Stromal cell of bone marrow (primary cell): ENCODE results near the gene DNER.
"Not testable (repeated sequence)": the region's sequence is repeated elsewhere in the genome, so short reads cannot be mapped to it uniquely, and the experiment has no call there.

Experiments
- DNase-seq: peaks from one replicate; pipeline ENCODE4 v3.0.0-alpha.2; 2012; ENCODE audit warnings: low read depth

The DNER gene

GRCh38 chr2:229620289-229620688, 94.1 kb downstream of the DNER start:
- DNase-seq: no peak

GRCh38 chr2:229616433-229616832, 97.9 kb downstream of the DNER start:
- DNase-seq: no peak

GRCh38 chr2:229614021-229614420, 100.3 kb downstream of the DNER start:
- not testable (repeated sequence) for DNase-seq

- DNase-seq: no peak
Measured at GRCh38 chr2:229612384-229612971, 101.9 kb downstream of the DNER start.

- no peak for DNase-seq
Measured at GRCh38 chr2:229611360-229611759, 103.0 kb downstream of the DNER start.

GRCh38 chr2:229610872-229611271, 103.5 kb downstream of the DNER start:
- DNase-seq: no peak

- peak; percentile 6 for DNase-seq
Measured at GRCh38 chr2:229610333-229610732, 104.0 kb downstream of the DNER start.

GRCh38 chr2:229601936-229602335, 112.4 kb downstream of the DNER start:
- DNase-seq: no peak

- DNase-seq: no peak
Measured at GRCh38 chr2:229601396-229601795, 113.0 kb downstream of the DNER start.

- DNase-seq: no peak
Measured at GRCh38 chr2:229598227-229598626, 116.1 kb downstream of the DNER start.

GRCh38 chr2:229596796-229597195, 117.6 kb downstream of the DNER start:
- DNase-seq: no peak

GRCh38 chr2:229591611-229592010, 122.7 kb downstream of the DNER start:
- DNase-seq: no peak

- peak; percentile 58 for DNase-seq
Measured at GRCh38 chr2:229586746-229587705, 127.3 kb downstream of the DNER start.

GRCh38 chr2:229586012-229586411, 128.3 kb downstream of the DNER start:
- no peak for DNase-seq

- no peak for DNase-seq
Measured at GRCh38 chr2:229582151-229582550, 132.2 kb downstream of the DNER start.

GRCh38 chr2:229578052-229578846, 136.1 kb downstream of the DNER start:
- DNase-seq: no peak

GRCh38 chr2:229575569-229576315, 138.6 kb downstream of the DNER start:
- DNase-seq: no peak

GRCh38 chr2:229572507-229573271, 141.7 kb downstream of the DNER start:
- no peak for DNase-seq

- DNase-seq: no peak
Measured at GRCh38 chr2:229571243-229571642, 143.1 kb downstream of the DNER start.

GRCh38 chr2:229566370-229566769, 148.0 kb downstream of the DNER start:
- no peak for DNase-seq

GRCh38 chr2:229564300-229564907, 150.0 kb downstream of the DNER start:
- no peak for DNase-seq
